Hippocampal formation (tissue), 2 donors: ENCODE results near the gene MRPL47.

Experiments
- DNase-seq, 2 donors: peaks; one replicate each; lab custom pipeline; 2025; lab: John Stamatoyannopoulos, UW

The MRPL47 gene

DNA sequence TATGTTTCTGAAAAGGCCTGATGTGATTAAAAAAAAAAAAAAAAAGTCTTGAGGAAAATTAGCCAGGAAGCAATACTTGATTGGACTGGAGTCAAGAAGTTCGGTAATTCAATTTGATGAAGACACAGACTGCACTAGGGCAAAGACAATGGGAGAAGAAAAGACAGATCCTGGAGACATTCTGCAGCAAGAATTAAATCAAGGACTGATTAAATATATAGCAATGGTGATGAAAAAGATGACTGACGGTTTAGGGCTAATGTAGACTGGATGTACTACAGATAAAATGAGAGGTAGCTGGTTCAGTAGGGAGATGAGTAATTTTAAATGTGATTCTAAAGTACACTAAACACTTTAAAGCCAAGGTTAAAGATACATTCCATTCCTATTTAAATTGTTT is 13.8 kb downstream of the MRPL47 start:
- DNase-seq, result no peak

DNA sequence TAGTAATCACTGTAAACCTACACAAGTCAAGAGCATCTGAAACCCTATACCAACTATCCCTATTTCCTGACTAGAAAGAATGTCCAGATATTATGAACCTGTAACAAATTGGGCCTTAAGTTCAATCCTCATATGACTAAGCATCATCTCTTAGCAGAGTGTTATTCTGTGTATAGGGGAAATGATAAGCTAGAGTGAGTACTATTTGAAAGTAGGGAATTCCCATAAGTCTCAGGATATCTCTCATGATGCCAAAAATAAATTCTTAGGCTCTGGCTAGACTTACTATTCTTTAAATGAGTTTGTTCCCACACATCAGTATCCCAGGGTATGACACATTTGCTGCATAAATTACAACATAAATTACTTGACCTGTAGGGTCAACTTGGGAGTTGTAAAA is 15.3 kb downstream of the MRPL47 start:
- DNase-seq, result no peak

DNA sequence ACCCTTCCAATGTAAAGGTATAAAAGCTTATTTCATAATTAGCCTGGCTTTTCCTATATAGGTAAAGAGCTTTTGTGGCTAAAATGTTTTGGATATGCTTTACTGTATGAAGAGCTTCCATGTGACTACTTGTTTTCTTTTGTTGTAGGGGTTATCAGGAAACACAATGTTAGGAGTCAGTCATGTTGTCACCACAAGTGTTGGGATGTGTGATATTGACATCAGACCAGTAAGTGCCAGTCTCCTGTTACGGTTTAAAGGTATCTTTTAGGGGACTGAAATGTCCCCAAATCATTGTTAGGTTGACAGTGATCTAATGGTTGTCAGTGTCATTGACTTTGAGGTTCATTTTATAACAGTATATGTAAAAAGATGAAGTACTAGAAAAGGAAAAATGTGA is 23.4 kb downstream of the MRPL47 start:
- no peak for DNase-seq

DNA sequence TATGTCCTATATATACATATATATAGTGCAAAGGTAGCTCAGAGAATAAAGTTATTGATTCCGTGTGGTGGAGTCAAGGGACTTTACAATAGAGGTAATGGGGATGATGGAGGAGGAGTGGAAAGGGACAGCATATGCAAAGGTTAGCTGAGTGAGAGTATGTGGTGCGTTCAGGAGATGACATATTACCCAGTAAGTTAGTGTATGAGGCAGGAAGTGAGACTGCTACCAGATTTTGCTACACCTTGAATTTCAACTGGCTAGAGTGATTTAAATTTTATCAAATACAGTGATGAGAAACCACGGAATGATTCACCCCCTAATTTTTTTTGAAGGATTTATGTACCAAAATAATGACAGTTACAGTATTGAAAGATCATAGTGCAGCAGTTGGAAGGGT is 38.9 kb downstream of the MRPL47 start:
- no peak for DNase-seq

DNA sequence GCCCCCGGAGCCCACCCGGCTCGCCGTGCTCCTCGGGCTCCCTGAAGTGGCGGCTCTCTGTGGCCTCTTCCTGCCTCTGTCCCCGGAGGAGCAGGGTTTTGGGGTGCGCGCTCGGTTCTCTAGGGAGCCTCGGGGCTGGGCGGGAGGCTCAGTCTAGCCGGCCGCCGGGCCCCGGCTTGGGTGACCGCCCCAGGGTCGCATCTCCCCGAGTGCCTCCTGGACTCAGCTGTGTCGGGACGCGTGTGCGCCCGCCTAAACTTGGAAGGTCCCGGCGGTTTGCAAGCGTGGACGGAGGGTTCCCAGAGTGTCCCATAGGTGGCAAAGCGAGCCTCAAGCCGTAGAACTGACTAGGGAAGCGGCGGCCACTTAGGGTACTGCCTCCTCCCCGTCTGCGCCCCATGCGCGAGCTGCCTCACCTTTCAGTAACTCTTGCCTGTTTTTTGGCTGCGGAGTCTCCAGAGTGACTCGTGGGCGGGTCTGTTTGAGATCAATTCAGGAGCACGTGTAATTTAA is 41.1 kb downstream of the MRPL47 start:
- peak in 1 of 2 donors; percentile 56 for DNase-seq

DNA sequence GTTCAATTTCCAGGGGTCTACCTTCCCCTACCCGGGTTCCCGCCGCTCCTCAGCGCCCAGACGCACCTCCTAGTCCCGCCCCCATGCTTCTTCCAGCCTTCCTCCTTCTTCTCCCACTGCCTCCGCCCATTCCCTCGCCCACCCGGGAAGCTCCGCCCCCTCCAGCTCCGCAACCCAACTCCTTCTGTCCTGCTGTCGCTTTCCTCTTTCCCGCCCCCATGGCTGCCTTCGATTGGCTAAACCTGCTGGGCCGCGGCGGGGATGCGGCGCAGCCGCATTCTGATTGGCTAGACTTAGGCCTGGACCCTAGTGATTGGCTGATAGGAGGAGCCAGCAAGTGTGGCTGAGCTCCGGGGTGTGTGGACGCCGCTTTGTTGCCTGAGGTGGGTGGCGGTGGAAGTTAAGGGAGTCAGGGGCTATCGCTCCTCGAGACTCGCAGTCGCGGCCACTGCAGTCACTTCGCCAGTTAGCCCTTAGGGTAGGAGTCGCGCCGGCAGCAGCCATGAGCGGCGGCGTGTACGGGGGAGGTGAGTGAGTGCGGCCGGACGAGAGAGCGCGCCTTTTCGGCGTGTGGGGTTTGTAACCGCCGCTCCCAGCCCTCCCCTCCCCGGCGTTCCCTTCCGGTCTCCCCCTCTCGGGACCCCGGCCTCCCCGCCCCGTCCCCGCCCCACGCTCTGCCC is 41.7 kb downstream of the MRPL47 start, which contains the start of gene ACTL6A:
Gene ACTL6A (plus strand): TSS at position 336 of the 680 bp plus-strand sequence. CDS start 167 bp downstream, at position 503.
- peak; percentile 99 for DNase-seq

DNA sequence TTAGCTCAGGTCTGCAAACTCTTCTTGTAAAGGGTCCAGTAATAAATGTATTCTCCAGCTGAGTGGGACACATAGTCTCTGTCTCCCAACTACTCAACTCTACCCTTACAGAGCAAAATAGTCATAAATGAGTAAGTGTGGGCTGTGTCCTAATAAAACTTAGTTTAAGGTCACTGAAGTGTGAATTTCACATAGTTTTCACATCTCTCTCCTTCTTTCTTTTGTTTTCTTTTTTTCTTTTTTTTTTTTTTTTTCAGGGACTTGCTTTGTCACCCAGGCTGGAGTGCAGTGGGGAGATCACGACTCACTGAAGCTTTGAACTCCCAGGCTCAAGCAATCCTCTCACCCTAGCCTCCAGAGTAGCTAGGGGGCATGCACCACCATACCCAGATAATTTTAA is 43.6 kb downstream of the MRPL47 start:
- DNase-seq, result no peak

DNA sequence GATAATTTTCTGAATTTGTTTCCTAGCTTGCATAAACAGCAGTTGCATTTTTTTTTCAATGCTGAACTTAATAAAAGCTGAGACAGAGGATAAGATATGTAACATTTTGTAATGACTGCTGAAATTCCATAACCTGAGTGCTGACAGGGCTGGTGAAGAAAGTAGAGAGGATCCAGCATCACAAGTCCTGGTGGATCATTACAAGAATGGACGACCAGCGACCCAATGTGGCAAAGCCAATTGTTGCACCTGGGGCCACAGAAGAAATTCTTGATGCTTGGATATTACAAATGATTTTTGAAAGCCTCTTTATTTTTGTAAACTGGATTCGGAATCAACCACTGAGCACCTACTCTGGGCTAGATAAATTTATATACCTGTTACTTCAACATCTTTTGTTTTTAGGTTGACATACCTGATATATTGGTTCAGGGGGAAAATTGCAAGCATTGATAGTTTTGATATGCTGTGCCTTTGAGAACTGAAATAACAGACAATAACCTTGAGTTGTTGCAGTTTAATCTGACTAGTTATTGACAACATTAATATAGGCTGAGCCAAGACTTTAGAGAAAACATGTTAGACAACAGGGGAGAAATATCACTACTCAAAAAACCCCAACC is 45.6 kb downstream of the MRPL47 start:
- peak; percentile 38 to 73 for DNase-seq

DNA sequence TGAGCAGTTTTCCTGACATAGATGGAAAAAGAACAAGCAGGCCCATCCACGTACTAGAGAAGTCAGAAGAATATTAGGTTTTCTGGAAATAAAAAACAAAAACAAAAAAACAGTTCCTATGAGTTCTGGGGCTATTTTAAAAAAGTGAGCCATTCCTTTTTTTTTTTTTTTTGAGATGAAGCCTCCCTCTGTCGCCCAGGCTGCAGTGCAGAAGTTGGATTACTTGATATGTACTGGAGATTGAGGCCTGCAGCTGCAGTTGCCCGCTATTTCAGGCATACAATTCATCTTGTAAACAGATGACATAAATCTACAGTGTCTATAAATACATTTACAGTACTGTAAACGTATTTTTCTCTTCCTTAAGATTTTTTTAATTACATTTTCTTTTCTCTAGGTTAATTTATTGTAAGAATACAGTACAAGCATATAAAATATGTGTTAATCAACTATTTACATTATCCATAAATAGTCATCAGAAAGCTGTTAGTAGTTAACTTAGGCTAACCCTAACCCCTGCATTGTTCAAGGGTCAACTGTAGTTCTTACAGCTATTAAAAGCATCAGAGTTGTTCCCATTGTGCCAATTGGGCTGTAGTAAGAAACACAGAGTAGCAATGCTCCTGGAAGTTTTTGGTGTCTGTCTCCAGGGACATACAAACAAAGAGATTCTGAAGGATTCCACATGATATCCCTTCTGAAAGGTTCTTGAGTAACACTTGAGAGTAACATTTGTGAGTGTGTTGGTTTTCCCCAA is 52.9 kb downstream of the MRPL47 start:
- no peak for DNase-seq

DNA sequence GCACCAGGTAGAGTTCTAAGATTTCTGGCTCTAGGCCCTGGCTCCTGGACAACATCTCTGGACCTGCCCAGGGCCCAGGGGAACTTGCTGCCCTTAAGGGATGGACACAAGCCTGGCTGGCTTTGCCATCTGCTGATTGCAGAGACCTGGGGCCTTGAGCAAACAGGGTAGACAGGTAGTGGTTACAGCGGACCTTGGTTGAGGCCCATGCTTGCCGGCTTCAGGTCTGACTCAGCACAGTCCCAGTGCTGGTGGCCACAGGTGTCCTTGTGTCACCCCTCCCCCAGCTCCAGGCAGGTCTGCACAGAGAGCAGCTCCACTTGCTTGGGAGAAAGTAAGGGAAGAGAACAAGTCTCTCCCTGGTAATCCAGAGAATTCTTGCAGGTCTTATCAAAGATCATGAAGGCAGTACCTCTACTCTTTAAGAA is 57.6 kb downstream of the MRPL47 start:
- DNase-seq, result no peak

DNA sequence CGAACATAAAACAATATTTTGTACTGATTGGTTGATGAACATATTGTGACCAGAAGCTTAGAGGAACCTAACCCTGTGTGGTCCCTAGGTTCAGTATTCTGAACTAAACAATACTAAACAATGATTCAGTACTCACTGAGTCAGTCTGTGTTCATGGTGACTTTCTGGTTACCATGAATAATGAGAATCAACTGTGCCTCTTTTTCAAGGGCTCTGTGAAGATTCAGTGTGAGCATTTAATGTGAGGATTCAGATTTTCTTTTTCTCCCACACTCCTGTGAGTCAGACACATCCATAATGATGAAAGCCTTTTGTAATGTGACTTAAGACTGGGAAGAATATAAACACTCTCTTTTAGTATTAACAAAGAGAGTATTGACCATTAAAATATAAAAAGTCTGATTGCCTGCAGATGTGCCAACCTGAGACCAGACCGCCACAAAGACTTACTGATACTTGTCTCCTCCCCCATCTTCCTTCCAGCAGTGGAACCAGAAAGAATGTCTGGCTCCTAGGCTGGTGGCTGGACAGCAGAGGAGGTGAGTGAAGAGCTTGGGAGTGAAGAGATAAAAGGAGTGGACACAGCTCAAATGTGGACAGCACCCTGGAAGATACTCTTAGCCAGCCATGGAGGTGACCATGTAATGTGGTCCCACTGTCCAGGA is 59.3 kb downstream of the MRPL47 start:
- DNase-seq, result no peak

DNA sequence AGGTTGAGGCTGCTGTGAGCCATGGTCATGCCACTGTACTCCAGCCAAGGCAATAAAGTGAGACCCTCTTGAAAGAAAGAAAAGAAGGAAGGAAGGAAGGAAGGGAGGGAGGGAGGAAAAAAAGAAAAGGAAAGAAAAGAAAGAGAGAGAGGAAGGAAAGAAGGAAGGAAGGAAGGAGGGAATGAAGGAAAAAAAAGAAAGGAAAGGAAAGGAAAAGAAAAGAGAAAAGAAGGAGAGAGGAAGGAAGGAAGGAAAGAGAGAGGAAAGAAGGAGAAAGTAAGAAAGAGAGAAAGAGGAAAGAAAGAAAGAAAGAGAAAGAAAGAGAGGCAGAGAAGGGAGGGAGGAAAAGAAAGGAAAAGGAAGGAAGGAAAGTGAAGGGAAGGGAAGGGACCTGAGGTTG is 62.1 kb downstream of the MRPL47 start:
- DNase-seq, result no peak

DNA sequence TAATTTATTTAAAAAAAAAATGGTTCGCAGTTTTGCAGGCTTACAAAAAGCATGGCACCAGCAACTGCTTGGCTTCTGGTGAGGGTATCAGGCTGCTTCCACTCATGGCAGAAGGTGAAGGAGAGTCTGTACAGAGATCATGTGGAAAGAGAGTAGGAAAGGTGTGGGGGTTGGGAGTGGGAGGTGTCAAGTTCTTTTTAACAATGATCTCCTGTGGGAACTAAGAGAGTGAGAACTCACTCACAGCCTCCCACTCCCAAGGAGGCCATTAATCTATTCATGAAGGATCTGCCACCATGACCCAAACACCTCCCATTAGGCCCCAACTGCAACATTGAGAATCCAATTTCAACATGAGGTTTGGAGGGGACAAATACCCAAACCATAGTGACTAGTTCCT is 62.8 kb downstream of the MRPL47 start:
- DNase-seq, result no peak

DNA sequence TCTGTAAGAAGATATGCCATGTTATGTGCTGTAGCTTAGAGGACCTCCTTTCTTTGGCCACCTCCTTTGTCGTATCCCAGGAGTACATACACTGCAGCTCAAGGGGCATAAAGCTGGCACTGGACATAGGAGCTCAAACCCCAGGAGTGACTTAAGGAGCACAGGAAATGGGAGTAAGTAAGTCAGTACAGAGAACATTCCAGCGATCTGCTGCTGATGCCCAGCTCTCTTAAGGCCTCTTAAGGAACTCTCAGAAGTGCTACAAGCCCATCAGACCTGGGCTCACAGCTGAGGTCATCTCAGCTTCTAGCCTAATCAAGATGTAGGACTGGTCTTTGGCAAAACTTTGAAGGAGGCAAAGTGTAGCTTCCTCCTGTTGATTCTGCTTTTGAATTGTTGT is 63.3 kb downstream of the MRPL47 start:
- no peak for DNase-seq
